Measurements from ENCODE around the gene UBE3D.
"Not testable (repeated sequence)": the region's sequence is repeated elsewhere in the genome, so short reads cannot be mapped to it uniquely, and the experiment has no call there.

UBE3D gene

GRCh38 chr6:82909551-82909950, 156.1 kb downstream of the UBE3D start:
- no peak for DNase-seq

GRCh38 chr6:82908661-82909060, 157.0 kb downstream of the UBE3D start:
- no peak for DNase-seq

GRCh38 chr6:82906951-82907350, 158.7 kb downstream of the UBE3D start:
- DNase-seq: no peak

GRCh38 chr6:82906489-82906888, 159.2 kb downstream of the UBE3D start:
- no peak for DNase-seq

GRCh38 chr6:82904860-82905259, 160.8 kb downstream of the UBE3D start:
- DNase-seq: no peak

GRCh38 chr6:82904257-82904656, 161.4 kb downstream of the UBE3D start:
- DNase-seq: no peak

GRCh38 chr6:82902290-82902689, 163.4 kb downstream of the UBE3D start:
- no peak for DNase-seq

- no peak for DNase-seq
Measured at GRCh38 chr6:82894653-82895259, 170.9 kb downstream of the UBE3D start.

- no peak for DNase-seq
Measured at GRCh38 chr6:82893889-82894652, 171.6 kb downstream of the UBE3D start.

- not testable (repeated sequence) for DNase-seq
Measured at GRCh38 chr6:82891503-82891902, 174.1 kb downstream of the UBE3D start.

- DNase-seq: no peak
Measured at GRCh38 chr6:82891076-82891475, 174.6 kb downstream of the UBE3D start.

- DNase-seq: no peak
Measured at GRCh38 chr6:82890240-82890639, 175.4 kb downstream of the UBE3D start.

GRCh38 chr6:82889143-82889542, 176.5 kb downstream of the UBE3D start:
- DNase-seq: no peak

GRCh38 chr6:82882363-82883023, 183.1 kb downstream of the UBE3D start:
- DNase-seq: no peak

- DNase-seq: no peak
Measured at GRCh38 chr6:82881519-82881918, 184.1 kb downstream of the UBE3D start.

- no peak for DNase-seq
Measured at GRCh38 chr6:82878812-82879211, 186.8 kb downstream of the UBE3D start.

GRCh38 chr6:82877213-82878195, 188.1 kb downstream of the UBE3D start:
- DNase-seq: no peak

GRCh38 chr6:82875573-82876185, 190.0 kb downstream of the UBE3D start:
- no peak for DNase-seq

- no peak for DNase-seq
Measured at GRCh38 chr6:82874867-82875266, 190.8 kb downstream of the UBE3D start.

- no peak for DNase-seq
Measured at GRCh38 chr6:82872185-82872584, 193.5 kb downstream of the UBE3D start.

- no peak for DNase-seq
Measured at GRCh38 chr6:82870582-82871172, 195.0 kb downstream of the UBE3D start.

- DNase-seq: no peak
Measured at GRCh38 chr6:82869493-82869892, 196.1 kb downstream of the UBE3D start.

Measured in activated CD8-positive, alpha-beta memory T cell treated with anti-CD3 and anti-CD28 coated beads, Interleukin-2, amount 50 U/mL, for 4 hours (primary cell).